HG03196 (cell line): ENCODE data around the gene FRMPD1.
"Not testable (repeated sequence)": the region's sequence is repeated elsewhere in the genome, so short reads cannot be mapped to it uniquely, and the experiment has no call there.

Experiments
- ATAC-seq: cut with Tn5 transposase; IDR thresholded peaks from one replicate; pipeline ENCODE4 v1.9.1; 2021; ENCODE audit not compliant: unreplicated experiment

FRMPD1 gene

GRCh38 chr9:37730839-37731238 is 80.1 kb downstream of the FRMPD1 start:
- ATAC-seq = no peak

GRCh38 chr9:37732086-37732741 is 81.5 kb downstream of the FRMPD1 start:
- ATAC-seq = no peak

GRCh38 chr9:37732952-37733351 is 82.2 kb downstream of the FRMPD1 start:
- no peak for ATAC-seq

GRCh38 chr9:37739222-37739621 is 88.5 kb downstream of the FRMPD1 start:
- no peak for ATAC-seq

GRCh38 chr9:37740128-37740527 is 89.4 kb downstream of the FRMPD1 start:
- no peak for ATAC-seq

GRCh38 chr9:37740631-37741328 is 90.0 kb downstream of the FRMPD1 start:
- no peak for ATAC-seq

GRCh38 chr9:37745970-37746369 is 95.2 kb downstream of the FRMPD1 start:
- no peak for ATAC-seq

- no peak for ATAC-seq
These were observed 95.9 kb downstream of the FRMPD1 start for GRCh38 chr9:37746448-37747270.

- ATAC-seq = no peak
These were observed 96.6 kb downstream of the FRMPD1 start for GRCh38 chr9:37747271-37747753.

GRCh38 chr9:37749129-37749528 is 98.4 kb downstream of the FRMPD1 start:
- ATAC-seq = no peak

GRCh38 chr9:37751186-37751585 is 100.4 kb downstream of the FRMPD1 start:
- ATAC-seq = no peak

GRCh38 chr9:37751704-37752103 is 101.0 kb downstream of the FRMPD1 start:
- ATAC-seq = not testable (repeated sequence)

GRCh38 chr9:37752112-37752511 is 101.4 kb downstream of the FRMPD1 start:
- ATAC-seq = not testable (repeated sequence)

GRCh38 chr9:37752642-37753488 is 102.1 kb downstream of the FRMPD1 start:
- ATAC-seq = no peak

- peak; percentile 75 for ATAC-seq
These were observed 102.9 kb downstream of the FRMPD1 start, which contains the start of gene TRMT10B for GRCh38 chr9:37753489-37754190. TRMT10B (plus strand) TSS chr9:37753805; CDS start chr9:37761932, 8,127 bp downstream.

GRCh38 chr9:37758747-37759146 is 108.0 kb downstream of the FRMPD1 start:
- ATAC-seq = no peak

- no peak for ATAC-seq
These were observed 109.8 kb downstream of the FRMPD1 start for GRCh38 chr9:37760416-37761161.

- no peak for ATAC-seq
These were observed 110.8 kb downstream of the FRMPD1 start for GRCh38 chr9:37761511-37761910.

- not testable (repeated sequence) for ATAC-seq
These were observed 114.5 kb downstream of the FRMPD1 start for GRCh38 chr9:37765263-37765662.
